Measurements from ENCODE around the gene MIB1. TPM values are rescaled to one million over a fixed set of nuclear protein-coding genes. Genes with fewer than 3 reads are reported as not detected.
"Not testable (repeated sequence)": the region's sequence is repeated elsewhere in the genome, so short reads cannot be mapped to it uniquely, and the experiment has no call there.

MIB1 gene
- total and polyA plus RNA-seq, 4 donors, result 8.5 to 63.5 (median 34.7) TPM

DNA sequence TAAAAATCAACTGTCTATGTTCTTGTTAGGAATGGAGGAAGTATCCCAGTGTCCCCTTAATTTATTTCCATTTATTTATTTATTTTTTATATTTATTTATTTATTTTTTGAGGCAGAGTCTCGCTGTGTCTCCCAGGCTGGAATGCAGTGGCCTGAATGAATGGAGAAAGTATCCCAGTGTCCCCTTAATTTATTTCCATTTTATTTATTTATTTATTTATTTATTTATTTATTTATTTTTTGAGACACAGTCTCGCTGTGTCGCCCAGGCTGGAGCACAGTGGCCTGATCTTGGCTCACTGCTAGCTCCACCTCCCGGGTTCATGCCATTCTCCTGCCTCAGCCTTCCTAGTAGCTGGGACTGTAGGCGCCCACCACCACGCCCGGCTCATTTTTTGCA lies 34.1 kb downstream of the MIB1 start:
- WGBS, 2 donors, result 97 to 98% methylated on average over 7 of the region's 7 CpGs
- ATAC-seq (ENCODE audit: low FRiP score), result no peak
- intact Hi-C loops (cut with DNase I), result no loop called here
- no peak overlapping the region for H3K4me3 ChIP-seq (ENCODE audit: low read length in 2 of 2)
- H3K9me3 ChIP-seq (ENCODE audit: control insufficient read depth, low read length), result no peaks in the 10 kb centered on the region
- H3K4me1 ChIP-seq (ENCODE audit: control insufficient read depth in 1 of 2, insufficient read depth in 2 of 2, low read length in 2 of 2), result no peaks in the 10 kb centered on the region
- H3K36me3 ChIP-seq (ENCODE audit: control insufficient read depth in 1 of 2, insufficient read depth in 2 of 2, low read length in 1 of 2), result no peaks in the 10 kb centered on the region
- no peaks in the 10 kb centered on the region for H3K27me3 ChIP-seq (ENCODE audit: control insufficient read depth in 1 of 2, insufficient read depth in 2 of 2, low read length in 1 of 2)
- DNase-seq, result no peak
- H3K27ac ChIP-seq (ENCODE audit: low read depth in 1 of 2, low read length in 2 of 2), result no peak overlapping the region

DNA sequence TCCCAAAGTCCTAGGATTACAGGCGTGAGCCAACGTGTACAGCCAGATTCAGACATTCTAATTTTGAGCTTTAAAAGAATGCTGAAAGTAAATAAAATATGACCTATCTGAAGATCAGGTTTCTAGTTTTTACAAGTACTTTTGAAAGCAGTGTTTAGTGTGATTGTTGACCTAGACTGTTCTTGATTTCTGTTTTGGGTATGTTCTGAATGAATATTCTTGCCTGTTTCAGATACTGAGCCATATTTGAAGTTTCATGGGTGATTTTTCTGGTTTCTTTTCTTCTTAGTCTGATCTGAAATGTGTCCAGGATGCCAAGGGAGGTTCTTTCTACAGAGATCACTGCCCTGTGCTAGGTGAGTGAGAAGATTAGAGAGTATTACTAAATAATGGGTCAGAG lies 37.2 kb downstream of the MIB1 start:
- ATAC-seq (ENCODE audit: low FRiP score), result no peak
- Histone ChIP-seq H3K9me3 (ENCODE audit: control insufficient read depth, low read length) (no peaks in the 10 kb centered on the region), H3K4me1 (ENCODE audit: control insufficient read depth in 1 of 2, insufficient read depth in 2 of 2, low read length in 2 of 2) (no peaks in the 10 kb centered on the region), H3K4me3 (ENCODE audit: low read length in 2 of 2) (no peak overlapping the region), H3K27ac (ENCODE audit: low read depth in 1 of 2, low read length in 2 of 2) (no peak overlapping the region), H3K36me3 (ENCODE audit: control insufficient read depth in 1 of 2, insufficient read depth in 2 of 2, low read length in 1 of 2) (peaks cover 0 to 1% of the 10 kb centered on the region in 2 donors), H3K27me3 (ENCODE audit: control insufficient read depth in 1 of 2, insufficient read depth in 2 of 2, low read length in 1 of 2) (no peaks in the 10 kb centered on the region)
- intact Hi-C loops (cut with DNase I), result no loop called here
- WGBS, 2 donors, result 10% methylated on average over 2 of the region's 2 CpGs
- no peak for DNase-seq

DNA sequence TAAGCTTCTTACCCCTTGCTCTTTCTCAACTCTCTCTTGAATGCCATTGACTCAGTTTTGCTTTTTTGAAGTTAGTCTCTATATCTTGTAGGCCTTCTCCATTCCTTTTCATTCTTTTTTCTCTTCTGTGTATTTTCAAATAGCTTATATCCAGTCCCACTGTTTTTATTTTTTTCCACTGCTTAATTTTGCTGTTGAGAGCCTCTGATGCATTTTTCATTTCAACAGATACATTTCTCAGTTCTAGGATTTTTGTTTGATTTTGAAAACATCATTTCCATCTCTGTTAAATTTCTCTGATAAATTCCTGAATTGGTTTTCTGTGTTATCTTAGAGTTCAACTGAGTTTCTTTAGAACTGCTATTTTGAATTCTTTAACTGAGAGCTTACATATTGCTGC lies 45.9 kb downstream of the MIB1 start:
- Histone ChIP-seq H3K4me1 (ENCODE audit: control insufficient read depth in 1 of 2, insufficient read depth in 2 of 2, low read length in 2 of 2) (no peaks in the 10 kb centered on the region), H3K9me3 (ENCODE audit: control insufficient read depth, low read length) (no peaks in the 10 kb centered on the region), H3K27ac (ENCODE audit: low read depth in 1 of 2, low read length in 2 of 2) (no peak overlapping the region), H3K36me3 (ENCODE audit: control insufficient read depth in 1 of 2, insufficient read depth in 2 of 2, low read length in 1 of 2) (peaks cover 3 to 5% of the 10 kb centered on the region in 2 donors), H3K4me3 (ENCODE audit: low read length in 2 of 2) (no peak overlapping the region), H3K27me3 (ENCODE audit: control insufficient read depth in 1 of 2, insufficient read depth in 2 of 2, low read length in 1 of 2) (no peaks in the 10 kb centered on the region)
- intact Hi-C loops (cut with DNase I), result no loop called here
- ATAC-seq (ENCODE audit: low FRiP score), result no peak
- no peak for DNase-seq

DNA sequence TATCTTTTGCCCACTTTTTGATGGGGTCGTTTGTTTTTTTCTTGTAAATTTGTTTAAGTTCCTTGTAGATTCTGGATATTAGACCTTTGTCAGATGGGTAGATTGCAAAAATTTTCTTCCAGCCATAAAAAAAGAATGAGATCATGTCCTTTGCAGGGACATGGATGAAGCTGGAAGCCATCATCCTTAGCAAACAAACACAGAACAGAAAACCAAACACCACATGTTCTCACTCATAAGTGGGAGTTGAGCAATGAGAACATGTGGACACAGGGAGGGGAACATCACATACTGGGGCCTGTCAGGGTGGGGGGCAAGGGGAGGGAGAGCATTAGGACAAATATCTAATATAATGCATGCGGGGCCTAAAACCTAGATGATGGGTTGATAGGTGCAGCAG lies 55.5 kb downstream of the MIB1 start:
- H3K27me3 ChIP-seq (ENCODE audit: control insufficient read depth in 1 of 2, insufficient read depth in 2 of 2, low read length in 1 of 2); H3K27ac ChIP-seq (ENCODE audit: low read depth in 1 of 2, low read length in 2 of 2); intact Hi-C loops (cut with DNase I); H3K9me3 ChIP-seq (ENCODE audit: control insufficient read depth, low read length); DNase-seq; H3K4me3 ChIP-seq (ENCODE audit: low read length in 2 of 2); H3K36me3 ChIP-seq (ENCODE audit: control insufficient read depth in 1 of 2, insufficient read depth in 2 of 2, low read length in 1 of 2); ATAC-seq (ENCODE audit: low FRiP score); H3K4me1 ChIP-seq (ENCODE audit: control insufficient read depth in 1 of 2, insufficient read depth in 2 of 2, low read length in 2 of 2): not testable (repeated sequence)
- 85 to 87% methylated on average over 2 of the region's 2 CpGs for WGBS, 2 donors

DNA sequence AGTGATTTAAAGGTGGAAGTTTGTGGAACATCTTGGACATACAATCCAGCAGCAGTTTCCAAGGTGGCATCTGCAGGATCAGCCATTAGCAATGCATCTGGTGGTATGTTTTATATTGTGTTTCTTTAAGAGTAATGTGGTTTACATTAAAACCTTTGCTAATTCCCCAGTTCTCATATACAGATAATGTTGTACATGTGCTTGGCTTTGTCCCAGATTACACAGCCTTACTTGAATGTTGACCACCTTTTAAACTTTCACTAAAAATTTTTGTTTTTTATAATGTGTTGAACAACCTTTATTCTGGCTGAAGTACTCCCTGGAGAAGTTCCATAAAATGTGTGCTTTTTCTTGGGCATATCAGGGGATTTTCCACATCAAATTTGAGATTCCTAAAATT lies 57.5 kb downstream of the MIB1 start:
- Histone ChIP-seq H3K9me3 (ENCODE audit: control insufficient read depth, low read length) (no peaks in the 10 kb centered on the region), H3K27me3 (ENCODE audit: control insufficient read depth in 1 of 2, insufficient read depth in 2 of 2, low read length in 1 of 2) (no peaks in the 10 kb centered on the region), H3K36me3 (ENCODE audit: control insufficient read depth in 1 of 2, insufficient read depth in 2 of 2, low read length in 1 of 2) (no peaks in the 10 kb centered on the region), H3K4me1 (ENCODE audit: control insufficient read depth in 1 of 2, insufficient read depth in 2 of 2, low read length in 2 of 2) (no peaks in the 10 kb centered on the region), H3K4me3 (ENCODE audit: low read length in 2 of 2) (no peak overlapping the region), H3K27ac (ENCODE audit: low read depth in 1 of 2, low read length in 2 of 2) (no peak overlapping the region)
- DNase-seq (no peak), ATAC-seq (ENCODE audit: low FRiP score) (no peak)
- intact Hi-C loops (cut with DNase I), result no loop called here

DNA sequence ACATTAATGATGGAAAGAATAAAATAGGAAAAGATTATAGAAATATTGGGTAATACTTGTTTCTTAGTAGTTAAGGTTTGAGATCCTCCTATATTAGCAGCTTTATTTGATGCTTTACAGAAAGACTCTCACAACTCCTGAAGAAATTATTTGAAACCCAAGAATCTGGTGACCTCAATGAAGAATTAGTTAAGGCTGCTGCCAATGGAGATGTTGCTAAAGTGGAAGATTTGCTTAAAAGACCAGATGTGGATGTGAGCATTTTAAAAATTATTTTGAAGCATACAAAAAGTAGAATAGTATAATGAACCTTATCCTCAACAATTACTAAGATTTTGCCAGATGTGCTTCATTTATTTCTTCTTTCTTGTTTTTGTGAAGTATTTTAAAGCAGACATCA lies 59.1 kb downstream of the MIB1 start:
- Histone ChIP-seq H3K9me3 (ENCODE audit: control insufficient read depth, low read length) (no peaks in the 10 kb centered on the region), H3K27ac (ENCODE audit: low read depth in 1 of 2, low read length in 2 of 2) (no peak overlapping the region), H3K36me3 (ENCODE audit: control insufficient read depth in 1 of 2, insufficient read depth in 2 of 2, low read length in 1 of 2) (no peaks in the 10 kb centered on the region), H3K27me3 (ENCODE audit: control insufficient read depth in 1 of 2, insufficient read depth in 2 of 2, low read length in 1 of 2) (no peaks in the 10 kb centered on the region), H3K4me3 (ENCODE audit: low read length in 2 of 2) (no peak overlapping the region), H3K4me1 (ENCODE audit: control insufficient read depth in 1 of 2, insufficient read depth in 2 of 2, low read length in 2 of 2) (no peaks in the 10 kb centered on the region)
- DNase-seq, result no peak
- intact Hi-C loops (cut with DNase I), result loop anchor here in 1 of 2 donors (5.0 kb wide), 1 partner anchor 57 kb away; the partner anchor contains the start of gene MIB1
- no peak for ATAC-seq (ENCODE audit: low FRiP score)

DNA sequence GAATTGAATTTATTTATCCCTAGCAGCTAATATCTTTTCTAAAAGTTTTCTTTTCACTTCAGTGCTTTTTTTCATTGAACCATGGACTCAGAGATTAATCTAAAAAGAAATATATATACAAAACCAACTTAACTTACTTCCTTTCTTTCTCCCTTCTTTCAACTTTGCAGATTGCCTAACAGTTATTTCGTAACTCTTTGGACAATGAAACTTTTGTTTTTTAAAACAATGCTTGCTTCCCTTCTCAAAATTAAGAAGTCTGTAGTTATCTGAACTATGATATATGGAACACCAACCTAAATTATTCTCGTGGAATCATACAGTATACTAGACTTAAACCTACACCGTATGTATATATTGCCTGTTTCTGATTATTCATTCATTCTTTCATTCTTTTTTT lies 62.9 kb downstream of the MIB1 start:
- no peaks in the 10 kb centered on the region for H3K9me3 ChIP-seq (ENCODE audit: control insufficient read depth, low read length)
- no peaks in the 10 kb centered on the region for H3K27me3 ChIP-seq (ENCODE audit: control insufficient read depth in 1 of 2, insufficient read depth in 2 of 2, low read length in 1 of 2)
- DNase-seq, result no peak
- ATAC-seq (ENCODE audit: low FRiP score), result no peak
- peaks cover 0 to 5% of the 10 kb centered on the region in 2 donors for H3K4me1 ChIP-seq (ENCODE audit: control insufficient read depth in 1 of 2, insufficient read depth in 2 of 2, low read length in 2 of 2)
- 81 to 83% methylated on average over 3 of the region's 3 CpGs for WGBS, 2 donors
- no peaks in the 10 kb centered on the region for H3K36me3 ChIP-seq (ENCODE audit: control insufficient read depth in 1 of 2, insufficient read depth in 2 of 2, low read length in 1 of 2)
- intact Hi-C loops (cut with DNase I), result loop anchor here in 1 of 2 donors (5.0 kb wide), 1 partner anchor 61 kb away; the partner anchor contains the start of gene MIB1
- no peak overlapping the region for H3K4me3 ChIP-seq (ENCODE audit: low read length in 2 of 2)
- H3K27ac ChIP-seq (ENCODE audit: low read depth in 1 of 2, low read length in 2 of 2), result no peak overlapping the region

DNA sequence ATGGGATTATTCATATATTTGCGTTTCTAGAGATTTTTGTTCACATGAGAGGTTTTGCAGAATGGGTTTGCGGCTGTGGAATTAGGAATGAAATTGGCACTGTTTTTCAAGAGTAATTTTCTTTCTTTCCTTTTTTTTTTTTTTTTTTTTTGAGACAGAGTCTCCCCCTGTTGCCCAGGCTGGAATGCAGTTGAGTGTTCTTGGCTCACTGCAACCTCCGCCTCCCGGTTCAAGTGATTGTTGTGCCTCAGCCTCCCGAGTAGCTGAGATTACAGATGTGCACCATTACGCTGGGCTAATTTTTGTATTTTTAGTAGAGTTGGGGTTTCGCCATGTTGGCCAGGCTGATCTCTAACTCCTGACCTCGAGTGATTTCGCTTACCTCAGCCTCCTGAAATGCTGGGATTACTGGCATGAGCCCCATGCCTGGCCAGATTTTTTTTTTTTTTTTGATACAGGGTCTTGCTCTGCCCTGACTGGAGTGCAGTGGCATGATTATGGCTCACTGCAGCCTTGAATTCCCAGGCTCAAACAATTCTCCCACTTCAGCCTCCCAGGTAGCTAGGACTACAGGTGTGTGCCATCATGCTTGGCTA lies 65.3 kb downstream of the MIB1 start:
- Histone ChIP-seq H3K36me3 (ENCODE audit: control insufficient read depth in 1 of 2, insufficient read depth in 2 of 2, low read length in 1 of 2) (no peaks in the 10 kb centered on the region), H3K4me1 (ENCODE audit: control insufficient read depth in 1 of 2, insufficient read depth in 2 of 2, low read length in 2 of 2) (peaks cover 0 to 5% of the 10 kb centered on the region in 2 donors), H3K27me3 (ENCODE audit: control insufficient read depth in 1 of 2, insufficient read depth in 2 of 2, low read length in 1 of 2) (no peaks in the 10 kb centered on the region), H3K4me3 (ENCODE audit: low read length in 2 of 2) (no peak overlapping the region), H3K27ac (ENCODE audit: low read depth in 1 of 2, low read length in 2 of 2) (peak overlapping the region; percentile 33 to 43), H3K9me3 (ENCODE audit: control insufficient read depth, low read length) (no peaks in the 10 kb centered on the region)
- ATAC-seq (ENCODE audit: low FRiP score) (peak; percentile 66), DNase-seq (peak; percentile 70 to 78)
- 3 to 10% methylated on average over 9 of the region's 9 CpGs for WGBS, 2 donors
- intact Hi-C loops (cut with DNase I), result no loop called here

DNA sequence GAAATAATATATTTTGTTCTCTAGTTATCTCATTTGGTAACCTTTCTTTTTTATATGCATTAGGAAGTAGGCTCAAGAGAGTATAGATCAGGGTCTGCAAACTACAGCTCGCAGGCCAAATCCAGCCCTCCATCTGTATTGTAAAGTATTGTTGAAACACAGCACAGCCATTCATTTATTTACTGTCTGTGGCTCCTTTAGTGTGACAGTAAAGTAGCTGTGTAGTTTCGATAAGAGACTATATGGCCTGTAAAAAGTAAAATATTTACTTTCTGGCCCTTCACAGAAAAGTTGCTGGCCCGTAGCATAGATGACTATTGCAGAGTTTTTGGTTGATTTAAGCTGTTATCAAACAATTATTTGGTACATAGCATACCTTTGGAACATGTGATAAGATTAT lies 67.6 kb downstream of the MIB1 start:
- no peaks in the 10 kb centered on the region for H3K36me3 ChIP-seq (ENCODE audit: control insufficient read depth in 1 of 2, insufficient read depth in 2 of 2, low read length in 1 of 2)
- no peak for ATAC-seq (ENCODE audit: low FRiP score)
- 95 to 97% methylated on average over 3 of the region's 3 CpGs for WGBS, 2 donors

More for the DNA sequence above, 67.6 kb downstream of the MIB1 start:
- Histone ChIP-seq H3K4me3 (ENCODE audit: low read length in 2 of 2) (no peak overlapping the region), H3K4me1 (ENCODE audit: control insufficient read depth in 1 of 2, insufficient read depth in 2 of 2, low read length in 2 of 2) (peaks cover 0 to 5% of the 10 kb centered on the region in 2 donors), H3K27ac (ENCODE audit: low read depth in 1 of 2, low read length in 2 of 2) (no peak overlapping the region), H3K9me3 (ENCODE audit: control insufficient read depth, low read length) (no peaks in the 10 kb centered on the region), H3K27me3 (ENCODE audit: control insufficient read depth in 1 of 2, insufficient read depth in 2 of 2, low read length in 1 of 2) (no peaks in the 10 kb centered on the region)
- intact Hi-C loops (cut with DNase I), result no loop called here
- no peak for DNase-seq
